RWPE2 (cell line): ENCODE results near the gene CDCA5.

Experiments
- ATAC-seq: fragments of 200-7000 bp; cut with Tn5 transposase; 3 replicates; pipeline ENCODE4 v1.9.1; 2021; ENCODE audit warnings: low read depth
- DNase-seq: peaks from one replicate; pipeline ENCODE4 v3.0.0-alpha.2; 2020; ENCODE audit warnings: low spot score
- H3K27ac ChIP-seq: fragments of 450-650 bp; 2 replicates; pipeline ENCODE4 v1.5.1; 2017; ENCODE audit warnings: mild to moderate bottlenecking; ENCODE audit not compliant: poor library complexity, severe bottlenecking
- H3K27me3 ChIP-seq: fragments of 250-450 bp; sonication (Bioruptor Pico); 2 replicates; pipeline ENCODE4 v1.5.1; 2021; ENCODE audit warnings: mild to moderate bottlenecking, moderate library complexity; ENCODE audit not compliant: insufficient read depth, poor library complexity, severe bottlenecking
- H3K36me3 ChIP-seq: fragments of 250-450 bp; sonication (Bioruptor Pico); 2 replicates; pipeline ENCODE4 v1.5.1; 2020; ENCODE audit warnings: low read depth, mild to moderate bottlenecking, moderate library complexity
- H3K4me1 ChIP-seq: fragments of 250-450 bp; sonication (Bioruptor Pico); 2 replicates; pipeline ENCODE4 v1.5.1; 2021; ENCODE audit warnings: mild to moderate bottlenecking, moderate library complexity; ENCODE audit not compliant: insufficient read depth, poor library complexity, severe bottlenecking
- H3K4me3 ChIP-seq: fragments of 250-450 bp; sonication (Bioruptor Pico); 2 replicates; pipeline ENCODE4 v1.5.1; 2021; ENCODE audit warnings: mild to moderate bottlenecking, moderate library complexity; ENCODE audit not compliant: severe bottlenecking
- H3K9me3 ChIP-seq: fragments of 250-450 bp; sonication (Bioruptor Pico); 2 replicates; pipeline ENCODE4 v1.5.1; 2021; ENCODE audit warnings: mild to moderate bottlenecking, moderate library complexity; ENCODE audit not compliant: severe bottlenecking
- CTCF ChIP-seq: fragments of 450-650 bp; IDR thresholded peaks from one replicate; pipeline ENCODE4 v1.5.1; 2017; ENCODE audit warnings: mild to moderate bottlenecking, moderate library complexity; ENCODE audit not compliant: poor library complexity, severe bottlenecking

Gene CDCA5

GRCh38 chr11:65118097-65118837 is 34.4 kb upstream of the CDCA5 start:
- no peak for DNase-seq
- Histone ChIP-seq H3K9me3 (no peaks in the 10 kb centered on the region), H3K4me3 (no peak overlapping the region), H3K36me3 (peaks cover 52% of the 10 kb centered on the region), H3K4me1 (peaks cover 12% of the 10 kb centered on the region), H3K27me3 (no peaks in the 10 kb centered on the region), H3K27ac (no peak overlapping the region)
- TF ChIP-seq CTCF, result peak; percentile 69
- no peak for ATAC-seq

DNA sequence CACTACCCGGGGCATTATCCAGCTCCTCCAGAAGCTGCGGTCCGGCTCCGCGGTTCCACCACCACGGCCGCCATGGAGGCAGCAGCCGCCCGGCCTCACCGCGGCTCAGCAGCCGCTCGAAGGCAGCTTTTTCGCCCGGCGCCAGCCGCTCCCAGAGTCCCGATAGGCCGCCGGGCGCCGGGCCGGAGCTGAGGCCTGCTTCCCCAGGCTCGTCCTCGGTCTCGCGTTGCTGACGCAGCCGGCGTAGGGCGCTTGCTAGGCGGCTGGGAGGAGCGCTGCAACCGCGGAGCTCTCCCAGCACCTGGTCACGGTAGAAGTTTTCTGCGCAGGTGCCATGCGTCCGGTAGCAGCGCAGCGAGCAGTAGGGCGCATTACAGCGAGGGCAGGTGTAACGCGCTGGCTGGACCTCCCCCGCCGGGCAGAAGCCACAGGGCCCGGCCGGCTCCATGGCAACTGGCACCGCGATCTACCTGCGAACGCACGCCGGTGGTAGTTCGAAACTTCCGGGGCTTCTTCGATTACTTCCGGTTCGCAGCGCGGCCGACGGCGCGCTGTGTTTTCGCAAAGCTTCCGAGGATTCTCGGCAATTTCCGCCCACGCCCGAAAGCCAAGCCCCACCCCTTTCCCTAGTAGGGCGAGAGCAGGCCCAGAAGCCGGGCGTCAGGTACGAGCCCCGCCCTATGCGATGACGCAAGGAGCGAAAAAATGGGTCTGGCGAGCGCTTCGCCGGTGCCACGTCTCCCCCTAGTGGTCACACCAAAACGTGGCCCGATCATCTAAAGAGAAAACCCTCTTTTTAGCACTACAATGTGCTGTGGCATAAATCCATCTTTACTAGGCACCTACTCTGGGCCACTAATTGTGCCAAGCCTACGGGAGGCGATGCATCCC is 33.6 kb upstream of the CDCA5 start, which contains the start of gene ZNHIT2:
TSS of gene ZNHIT2 (minus strand) at position 496 of the 891 bp plus-strand sequence. CDS start at position 448, 48 bp downstream.
- DNase-seq, result peak; percentile 98
- H3K27ac ChIP-seq, result peak within 1 kb of the TSS; percentile 63
- no peaks in the 10 kb centered on the region for H3K27me3 ChIP-seq
- peaks cover 47% of the 10 kb centered on the region for H3K36me3 ChIP-seq
- peak within 1 kb of the TSS; percentile 71 for H3K4me3 ChIP-seq
- no peaks in the 10 kb centered on the region for H3K9me3 ChIP-seq
- peak; percentile 55 for ATAC-seq
- H3K4me1 ChIP-seq, result peaks cover 10% of the 10 kb centered on the region
- peak; percentile 92 for TF ChIP-seq CTCF

DNA sequence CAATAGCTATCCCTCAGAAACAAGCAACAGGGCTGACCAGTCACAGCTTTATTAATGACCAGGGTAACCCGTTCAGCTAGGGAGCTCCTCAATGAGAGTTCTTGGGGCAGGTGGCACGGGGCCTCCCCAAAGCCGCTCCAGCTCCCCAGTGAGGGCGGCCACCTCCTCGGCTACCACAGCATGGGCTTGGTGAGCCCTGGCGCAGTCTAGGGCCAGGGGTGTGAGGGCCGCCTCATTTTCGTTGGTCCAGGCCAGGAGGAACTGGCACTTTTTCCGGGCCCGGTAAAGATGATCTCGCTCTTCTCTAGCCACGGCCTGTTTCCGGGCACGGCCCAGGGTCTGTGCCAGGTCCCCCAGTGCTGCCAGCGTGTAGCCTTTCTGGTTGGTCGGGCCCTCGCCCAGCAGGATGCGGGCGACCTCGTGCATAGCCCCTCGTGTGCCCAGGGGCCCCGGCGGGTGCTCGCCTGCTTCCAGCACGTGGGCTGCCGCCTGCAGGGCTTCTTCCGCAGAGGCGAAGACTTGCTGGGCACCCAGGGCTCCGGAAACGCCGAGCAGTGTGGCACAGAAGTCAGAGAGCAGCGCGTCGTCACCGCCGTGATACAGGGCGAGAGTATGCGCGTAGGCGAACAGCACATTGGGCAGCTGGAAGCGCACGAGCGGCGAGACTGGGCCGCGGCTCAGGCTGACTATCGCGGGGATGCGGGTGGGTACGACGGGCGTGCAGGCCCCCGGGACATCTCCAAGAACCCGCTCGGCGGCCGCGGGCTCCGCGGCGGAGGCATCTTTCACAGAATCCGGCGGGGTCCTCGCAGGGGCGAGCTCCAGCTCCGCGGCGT is 32.7 kb upstream of the CDCA5 start:
- H3K27ac ChIP-seq, result peak overlapping the region; percentile 63
- DNase-seq (peak; percentile 71), ATAC-seq (peak; percentile 26)
- H3K4me1 ChIP-seq, result peaks cover 10% of the 10 kb centered on the region
- no peaks in the 10 kb centered on the region for H3K9me3 ChIP-seq
- H3K27me3 ChIP-seq, result no peaks in the 10 kb centered on the region
- TF ChIP-seq CTCF, result no peak
- H3K4me3 ChIP-seq, result peak overlapping the region; percentile 71
- peaks cover 47% of the 10 kb centered on the region for H3K36me3 ChIP-seq

GRCh38 chr11:65115361-65116082 is 31.7 kb upstream of the CDCA5 start:
- ATAC-seq (no peak), DNase-seq (no peak)
- Histone ChIP-seq H3K4me1 (peaks cover 10% of the 10 kb centered on the region), H3K4me3 (no peak overlapping the region), H3K27me3 (no peaks in the 10 kb centered on the region), H3K9me3 (no peaks in the 10 kb centered on the region), H3K27ac (peak overlapping the region; percentile 63), H3K36me3 (peaks cover 37% of the 10 kb centered on the region)
- TF ChIP-seq CTCF, result no peak
